Central memory CD4-positive, alpha-beta T cell (primary cell): ENCODE results near the gene USB1.
"Not testable (repeated sequence)": the region's sequence is repeated elsewhere in the genome, so short reads cannot be mapped to it uniquely, and the experiment has no call there.

Experiments used
- DNase-seq: peaks from one replicate; pipeline ENCODE4 v3.0.0; 2022

USB1 gene

GRCh38 chr16:57970970-57971369 lies 30.2 kb upstream of the USB1 start, which contains the start of gene CNGB1:
Gene CNGB1, minus strand, starts transcription at chr16:57971128. Its CDS starts 3,842 bp downstream, at chr16:57967286.
- DNase-seq = no peak

GRCh38 chr16:57971848-57972247 lies 29.4 kb upstream of the USB1 start:
- DNase-seq = no peak

- no peak for DNase-seq
Measured at GRCh38 chr16:57972306-57972705, 28.9 kb upstream of the USB1 start.

- no peak for DNase-seq
Measured at GRCh38 chr16:57976331-57976796, 24.8 kb upstream of the USB1 start.

DNA sequence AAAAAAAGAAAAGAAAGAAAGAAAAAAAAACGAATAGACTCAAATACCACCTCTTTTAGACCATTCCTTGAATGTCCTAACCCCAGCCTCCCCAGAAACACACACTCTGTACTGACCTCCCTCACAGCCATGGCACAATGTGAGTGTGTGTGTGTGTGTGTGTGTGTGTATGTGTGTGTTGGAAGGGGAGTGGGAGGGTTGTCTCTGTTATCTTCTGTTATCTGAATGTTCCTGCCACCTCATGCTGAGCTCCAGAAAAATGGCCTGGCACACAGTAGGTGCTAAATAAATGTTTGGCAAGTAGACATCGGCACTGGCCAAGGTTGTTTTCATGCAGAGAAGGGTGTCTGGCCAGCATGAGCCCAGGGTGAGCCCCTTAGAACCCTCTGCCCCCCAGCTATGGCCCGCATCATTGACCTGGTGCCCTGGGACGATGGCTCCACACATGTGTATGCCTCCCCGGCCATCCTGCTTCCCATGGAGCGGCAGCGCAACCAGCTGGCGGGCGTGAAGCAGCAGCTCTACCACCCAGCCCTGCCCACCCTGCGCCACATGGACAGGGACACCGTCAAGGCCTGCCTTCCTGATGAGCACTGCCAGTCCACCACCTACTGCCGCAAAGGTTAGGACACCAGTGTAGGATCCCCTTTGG lies 23.7 kb upstream of the USB1 start:
- DNase-seq = no peak

DNA sequence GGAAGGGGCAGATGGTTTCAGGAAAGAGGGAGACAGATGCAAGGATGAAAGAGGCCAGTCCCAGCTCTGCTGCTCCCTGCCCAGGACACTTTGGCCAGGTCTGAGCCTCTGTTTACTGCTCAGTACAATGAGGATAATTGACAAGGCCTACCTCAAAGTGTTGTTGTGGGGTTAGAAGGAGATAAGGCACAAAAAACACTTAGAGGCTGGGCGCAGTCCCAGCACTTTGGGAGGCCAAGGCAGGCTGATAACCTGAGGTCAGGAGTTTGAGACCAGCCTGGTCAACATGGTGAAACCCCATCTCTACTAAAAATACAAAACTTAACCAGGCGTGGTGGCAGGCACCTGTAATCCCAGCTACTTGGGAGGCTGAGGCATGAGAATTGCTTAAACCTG lies 23.1 kb upstream of the USB1 start:
- not testable (repeated sequence) for DNase-seq

- DNase-seq = no peak
Measured at GRCh38 chr16:57979006-57979585, 22.1 kb upstream of the USB1 start.

GRCh38 chr16:57981636-57982035 lies 19.6 kb upstream of the USB1 start:
- no peak for DNase-seq

DNA sequence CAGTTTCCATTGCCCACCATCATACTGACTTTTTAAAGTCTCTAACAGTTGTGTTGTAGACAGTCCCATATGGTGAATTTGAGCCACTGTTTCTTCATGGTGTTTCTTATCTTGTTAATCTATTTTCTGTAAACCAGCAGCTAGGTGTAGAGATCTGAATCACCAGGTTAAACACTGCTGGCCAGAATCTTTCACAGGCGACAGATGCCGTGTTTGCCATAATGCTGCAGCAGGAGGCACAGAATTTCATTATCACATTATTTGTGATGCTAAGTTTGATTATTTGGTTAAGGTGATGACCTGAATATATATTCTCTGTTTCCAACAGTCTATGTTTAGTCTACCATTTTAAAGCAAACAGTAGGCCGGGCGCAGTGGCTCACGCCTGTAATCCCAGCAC lies 18.8 kb upstream of the USB1 start:
- no peak for DNase-seq

DNA sequence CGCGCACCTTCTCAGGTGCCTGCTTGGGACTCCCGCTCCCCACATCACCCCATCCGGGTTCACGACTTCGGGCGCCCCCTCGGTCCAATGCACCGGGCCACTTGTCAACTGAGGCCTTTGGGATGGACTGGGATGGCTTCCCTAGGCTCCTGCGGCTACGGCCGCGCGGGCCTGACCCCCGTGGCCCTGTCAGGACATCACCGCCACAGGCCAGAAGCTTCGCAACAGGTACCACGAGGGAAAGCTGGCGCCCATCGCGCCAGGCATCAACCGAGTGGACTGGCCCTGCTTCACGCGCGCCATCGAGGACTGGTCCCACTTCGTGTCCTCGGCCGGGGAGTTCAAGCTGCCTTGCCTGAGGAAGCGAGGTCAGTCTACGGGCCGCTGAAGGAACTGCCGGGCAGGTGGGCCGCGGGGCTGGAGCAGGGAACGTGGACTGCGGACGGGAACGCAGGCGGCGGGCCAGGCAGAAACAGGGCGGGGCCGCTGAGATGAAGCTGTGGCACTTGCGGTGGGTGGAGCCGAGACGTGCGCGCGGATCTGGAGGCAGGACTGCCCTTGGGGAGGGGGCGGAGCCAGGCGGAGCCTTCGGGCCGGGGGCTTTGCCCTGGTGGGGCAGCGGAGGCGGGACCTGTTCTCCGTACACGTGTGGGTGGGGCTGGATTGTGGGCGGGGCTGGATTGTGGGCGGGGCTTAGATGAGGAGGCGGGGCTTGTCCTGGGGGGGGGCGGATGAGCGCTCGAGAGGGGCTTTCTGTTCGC lies 16.6 kb upstream of the USB1 start:
- DNase-seq = peak; percentile 90

GRCh38 chr16:57985204-57986181 lies 15.7 kb upstream of the USB1 start:
- no peak for DNase-seq

DNA sequence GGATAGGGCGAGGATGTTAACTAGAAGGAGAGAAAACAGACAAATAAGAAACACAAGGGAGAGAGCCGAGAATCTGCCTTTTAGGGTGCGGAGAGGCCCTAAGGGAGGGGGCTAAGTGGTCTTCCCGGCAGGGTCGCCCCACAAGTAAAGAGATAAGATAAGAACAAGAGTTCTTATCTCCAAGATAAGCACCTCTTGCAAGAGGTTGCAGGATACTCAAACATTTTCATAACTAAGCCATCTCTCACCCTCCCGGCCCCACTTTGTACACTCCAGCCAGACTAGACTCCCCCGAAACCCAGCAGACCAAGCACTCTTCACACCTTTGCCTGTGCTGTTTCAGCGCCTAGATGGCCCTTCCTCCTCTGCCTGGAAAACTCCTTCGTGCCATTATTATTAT lies 15.0 kb upstream of the USB1 start:
- DNase-seq = no peak

DNA sequence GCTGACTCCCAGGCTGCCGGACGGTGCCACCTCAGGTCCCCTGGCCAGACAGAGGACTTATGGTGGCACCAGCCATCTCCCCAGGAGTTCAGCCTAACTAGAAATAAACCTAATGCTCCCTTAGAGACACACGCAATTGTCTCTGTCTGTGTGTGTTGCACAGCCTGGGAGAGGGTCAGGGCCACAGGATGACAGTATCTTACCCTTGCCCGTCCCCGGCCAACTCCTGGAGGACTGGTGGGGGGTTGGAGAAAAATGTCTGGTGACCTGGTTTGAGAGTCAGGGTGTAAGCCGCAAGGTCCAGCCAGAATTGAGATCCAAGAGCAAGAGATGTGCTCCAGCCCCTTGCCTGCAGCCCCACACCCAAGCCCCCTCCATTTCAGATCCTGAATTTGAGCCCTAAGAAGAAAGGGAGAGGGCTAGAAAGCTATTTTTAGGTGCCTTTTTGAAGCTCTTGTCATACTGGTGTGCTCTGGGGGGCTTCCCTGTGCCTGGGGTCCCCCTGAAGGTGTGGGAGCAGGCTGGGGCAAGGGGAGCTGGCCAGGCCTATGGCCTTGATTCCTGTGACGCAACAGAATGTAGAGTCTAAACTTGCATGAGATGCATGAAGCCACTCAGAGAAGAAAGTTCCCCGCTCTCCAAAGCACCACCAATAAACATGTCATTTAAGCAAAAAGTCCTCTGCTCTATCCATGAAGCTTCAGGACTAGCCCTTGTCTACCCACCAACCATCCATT lies 13.6 kb upstream of the USB1 start:
- DNase-seq = no peak

DNA sequence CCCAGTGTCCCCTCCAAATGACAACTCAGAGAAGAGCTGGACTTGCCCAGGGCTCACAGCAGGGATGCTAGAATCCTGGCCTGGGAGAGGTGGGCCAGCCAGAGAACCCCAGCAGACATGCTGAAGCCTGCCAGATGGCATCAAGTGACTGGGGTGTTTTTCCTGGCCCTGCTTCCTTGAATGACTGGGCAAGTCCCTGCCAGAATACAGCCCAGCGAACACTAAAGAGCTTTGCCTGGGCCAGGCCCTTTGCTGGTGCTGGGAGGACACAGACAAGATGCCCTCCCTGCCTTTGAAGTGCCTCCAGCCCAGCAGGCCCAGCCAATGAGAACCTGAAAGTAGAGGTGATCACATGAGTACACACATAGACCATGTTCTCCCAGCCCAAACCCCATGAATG lies 12.3 kb upstream of the USB1 start:
- DNase-seq = no peak

GRCh38 chr16:57991551-57992059 lies 9.6 kb upstream of the USB1 start:
- no peak for DNase-seq

GRCh38 chr16:57992084-57992483 lies 9.1 kb upstream of the USB1 start:
- DNase-seq = no peak

DNA sequence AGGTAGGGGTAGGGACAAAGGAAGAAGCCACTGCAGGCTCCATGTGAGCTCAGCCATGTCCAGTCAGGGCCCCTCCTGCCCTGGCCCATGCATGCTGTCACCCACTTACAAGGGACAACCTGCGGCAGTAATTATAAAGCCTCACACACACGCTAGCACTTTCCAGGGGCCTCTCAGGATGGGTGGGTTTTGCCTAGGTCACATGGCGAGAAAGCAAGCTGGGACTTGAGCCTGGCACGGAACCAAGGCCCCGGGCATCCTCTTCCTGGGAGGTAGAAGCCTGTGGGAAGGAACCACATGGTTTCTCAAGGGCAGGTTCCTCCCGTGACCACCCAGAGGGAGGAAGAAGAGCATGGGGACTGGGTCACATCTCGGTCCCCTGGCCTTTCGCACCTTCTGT lies 7.8 kb upstream of the USB1 start:
- no peak for DNase-seq

GRCh38 chr16:57993897-57994296 lies 7.3 kb upstream of the USB1 start:
- no peak for DNase-seq

- no peak for DNase-seq
Measured at GRCh38 chr16:57994361-57994760, 6.8 kb upstream of the USB1 start.

DNA sequence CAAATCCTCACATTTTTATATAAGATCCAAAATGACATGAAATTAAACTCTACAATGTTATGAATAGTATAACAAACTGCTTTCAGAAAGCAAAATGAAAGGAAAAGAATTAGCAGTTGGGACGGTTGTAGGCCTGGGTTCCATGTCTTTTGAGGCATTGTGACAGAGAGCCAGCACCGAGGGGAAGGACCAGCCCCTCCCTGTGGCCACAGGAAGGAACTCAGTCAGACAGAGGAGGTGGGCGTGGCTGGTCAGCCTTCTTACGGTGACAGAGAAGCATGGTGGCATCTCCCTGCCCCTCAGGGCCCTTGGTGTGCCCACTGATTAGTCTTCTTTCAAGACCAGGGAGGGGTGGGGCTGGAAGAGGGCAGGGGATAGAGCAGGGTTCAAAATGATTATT lies 6.4 kb upstream of the USB1 start:
- DNase-seq = peak; percentile 37

DNA sequence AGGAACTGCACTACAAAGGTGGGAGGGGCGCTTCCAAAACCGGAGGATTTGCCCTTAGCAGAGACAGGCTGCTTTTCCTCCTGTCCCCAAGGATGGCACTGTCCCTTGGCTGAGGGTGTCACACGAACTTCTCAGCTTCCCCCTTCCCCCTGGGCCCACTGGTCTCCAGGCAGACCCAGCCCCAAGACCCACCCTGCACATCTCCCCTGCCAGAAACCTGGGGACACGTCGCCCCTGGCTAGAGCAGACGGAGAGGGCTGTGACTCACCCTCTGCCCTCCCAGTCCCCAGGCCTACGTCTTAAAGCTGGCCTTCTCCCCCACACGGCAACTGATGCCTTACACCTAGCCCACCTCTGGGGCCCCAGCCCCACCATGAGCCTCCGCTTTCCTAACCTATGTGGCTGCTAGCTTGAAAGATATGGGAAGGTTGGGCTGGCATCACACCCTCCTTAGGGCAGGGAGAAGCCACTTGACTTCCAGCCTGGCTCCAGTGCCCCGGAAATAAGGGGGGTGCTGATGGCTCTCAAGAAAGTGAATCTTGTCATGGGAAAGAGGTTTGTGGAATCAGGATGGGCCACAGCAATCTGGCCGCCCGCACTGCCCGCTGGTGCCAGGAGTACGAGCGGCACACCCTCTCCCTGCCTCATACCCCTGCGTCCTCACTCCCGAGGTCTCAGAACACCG lies 5.3 kb upstream of the USB1 start:
- DNase-seq = no peak
